ENCODE measurements around the gene BIRC5. TPM values are rescaled to one million over a fixed set of nuclear protein-coding genes. Genes with fewer than 3 reads are reported as not detected.

The BIRC5 gene
- total RNA-seq, 2 experiments from 2014 or later: 86.1 to 86.5 TPM

GRCh38 chr17:78186692-78187595, 27.1 kb upstream of the BIRC5 start, which contains the start of the genes AFMID and TK1:
TSS of gene AFMID (plus strand) at chr17:78187362. CDS start at chr17:78187371, 9 bp downstream.
TSS of gene TK1 (minus strand) at chr17:78187052. CDS start at chr17:78186994, 58 bp downstream.
- Mint-ChIP-seq H3K36me3 (ENCODE audit: low read depth) (peaks cover 32% of the 10 kb centered on the region), H3K9me3 (no peaks in the 10 kb centered on the region), H3K4me3 (peak within 1 kb of the TSS; percentile 78), H3K4me1 (peaks cover 51% of the 10 kb centered on the region), H3K27me3 (no peaks in the 10 kb centered on the region), H3K27ac (peak within 1 kb of the TSS; percentile 67)
- CTCF ChIA-PET: interaction anchor here (0.7 to 3.6 kb wide), 6 partner anchors 10 to 651 kb away, joined by 3 to 17 read pairs (median 3); no protein-coding TSS in a partner anchor
- DNase-seq: peak; percentile 96
- POLR2A ChIA-PET: interaction anchor here (0.8 to 6.0 kb wide), 12 partner anchors 12 to 229 kb away, joined by 3 to 69 read pairs (median 5); partner anchors contain the start of genes BIRC5, SYNGR2, TMC8 and TNRC6C

- Mint-ChIP-seq H3K27me3 (no peaks in the 10 kb centered on the region), H3K4me3 (no peak overlapping the region), H3K9me3 (no peaks in the 10 kb centered on the region), H3K27ac (no peak overlapping the region), H3K36me3 (ENCODE audit: low read depth) (peaks cover 19% of the 10 kb centered on the region), H3K4me1 (peaks cover 8% of the 10 kb centered on the region)
- POLR2A ChIA-PET: no interaction called here
- DNase-seq: no peak
- CTCF ChIA-PET: interaction anchor here (0.6 kb wide), 1 partner anchor 29 kb away, joined by 6 read pairs; no protein-coding TSS in a partner anchor
These were observed 17.3 kb upstream of the BIRC5 start for GRCh38 chr17:78196716-78197115.

GRCh38 chr17:78197147-78197832, 16.8 kb upstream of the BIRC5 start:
- no peak for DNase-seq
- Mint-ChIP-seq H3K27ac (no peak overlapping the region), H3K36me3 (ENCODE audit: low read depth) (peaks cover 16% of the 10 kb centered on the region), H3K9me3 (no peaks in the 10 kb centered on the region), H3K4me3 (no peak overlapping the region), H3K4me1 (peaks cover 8% of the 10 kb centered on the region), H3K27me3 (no peaks in the 10 kb centered on the region)
- POLR2A ChIA-PET: no interaction called here
- CTCF ChIA-PET: interaction anchor here (1.0 to 1.2 kb wide), 3 partner anchors 21 to 112 kb away, joined by 3 to 6 read pairs (median 3); no protein-coding TSS in a partner anchor

GRCh38 chr17:78200451-78200850, 13.6 kb upstream of the BIRC5 start:
- Mint-ChIP-seq H3K36me3 (ENCODE audit: low read depth) (peaks cover 13% of the 10 kb centered on the region), H3K9me3 (no peaks in the 10 kb centered on the region), H3K4me3 (no peak overlapping the region), H3K27ac (no peak overlapping the region), H3K4me1 (peaks cover 6% of the 10 kb centered on the region), H3K27me3 (no peaks in the 10 kb centered on the region)
- no peak for DNase-seq
- ChIA-PET POLR2A (interaction anchor here (1.4 kb wide), 1 partner anchor 116 kb away, joined by 3 read pairs; no protein-coding TSS in a partner anchor), CTCF (interaction anchor here (0.7 kb wide), 1 partner anchor 1144 kb away, joined by 3 read pairs; no protein-coding TSS in a partner anchor)

- no peak overlapping the region for H3K27ac Mint-ChIP-seq
- H3K4me1 Mint-ChIP-seq: peaks cover 6% of the 10 kb centered on the region
- no peaks in the 10 kb centered on the region for H3K27me3 Mint-ChIP-seq
- ChIA-PET POLR2A (no interaction called here), CTCF (interaction anchor here (0.7 kb wide), 1 partner anchor 180 kb away, joined by 3 read pairs; no protein-coding TSS in a partner anchor)
- no peak for DNase-seq
- H3K9me3 Mint-ChIP-seq: no peaks in the 10 kb centered on the region
- no peak overlapping the region for H3K4me3 Mint-ChIP-seq
- peaks cover 5% of the 10 kb centered on the region for H3K36me3 Mint-ChIP-seq (ENCODE audit: low read depth)
These were observed 11.4 kb upstream of the BIRC5 start for GRCh38 chr17:78202666-78203065.

GRCh38 chr17:78204387-78205123, 9.5 kb upstream of the BIRC5 start:
- Mint-ChIP-seq H3K36me3 (ENCODE audit: low read depth) (no peaks in the 10 kb centered on the region), H3K27ac (no peak overlapping the region), H3K9me3 (no peaks in the 10 kb centered on the region), H3K4me3 (no peak overlapping the region), H3K27me3 (no peaks in the 10 kb centered on the region), H3K4me1 (no peaks in the 10 kb centered on the region)
- ChIA-PET CTCF (no interaction called here), POLR2A (interaction anchor here (1.6 kb wide), 1 partner anchor 19 kb away, joined by 4 read pairs; no protein-coding TSS in a partner anchor)
- no peak for DNase-seq

- Mint-ChIP-seq H3K9me3 (no peaks in the 10 kb centered on the region), H3K27me3 (no peaks in the 10 kb centered on the region), H3K4me1 (no peaks in the 10 kb centered on the region), H3K4me3 (no peak overlapping the region), H3K36me3 (ENCODE audit: low read depth) (no peaks in the 10 kb centered on the region), H3K27ac (no peak overlapping the region)
- ChIA-PET POLR2A (interaction anchor here (1.6 kb wide), 1 partner anchor 18 kb away, joined by 4 read pairs; no protein-coding TSS in a partner anchor), CTCF (no interaction called here)
- no peak for DNase-seq
These were observed 8.8 kb upstream of the BIRC5 start for GRCh38 chr17:78205124-78205775.

- CTCF ChIA-PET: no interaction called here
- no peaks in the 10 kb centered on the region for H3K27me3 Mint-ChIP-seq
- H3K4me1 Mint-ChIP-seq: no peaks in the 10 kb centered on the region
- no peaks in the 10 kb centered on the region for H3K9me3 Mint-ChIP-seq
- DNase-seq: no peak
- H3K36me3 Mint-ChIP-seq (ENCODE audit: low read depth): no peaks in the 10 kb centered on the region
- H3K4me3 Mint-ChIP-seq: no peak overlapping the region
- H3K27ac Mint-ChIP-seq: no peak overlapping the region
- POLR2A ChIA-PET: interaction anchor here (1.6 kb wide), 1 partner anchor 17 kb away, joined by 4 read pairs; no protein-coding TSS in a partner anchor
These were observed 7.8 kb upstream of the BIRC5 start for GRCh38 chr17:78206298-78206697.

GRCh38 chr17:78208486-78208885, 5.6 kb upstream of the BIRC5 start:
- Mint-ChIP-seq H3K27me3 (no peaks in the 10 kb centered on the region), H3K9me3 (no peaks in the 10 kb centered on the region), H3K36me3 (ENCODE audit: low read depth) (no peaks in the 10 kb centered on the region), H3K27ac (no peak overlapping the region), H3K4me1 (no peaks in the 10 kb centered on the region), H3K4me3 (no peak overlapping the region)
- ChIA-PET CTCF (no interaction called here), POLR2A (no interaction called here)
- no peak for DNase-seq

GRCh38 chr17:78210111-78210510, 3.9 kb upstream of the BIRC5 start:
- ChIA-PET CTCF (no interaction called here), POLR2A (no interaction called here)
- Mint-ChIP-seq H3K27ac (no peak overlapping the region), H3K27me3 (no peaks in the 10 kb centered on the region), H3K36me3 (ENCODE audit: low read depth) (peaks cover 6% of the 10 kb centered on the region), H3K4me1 (peaks cover 9% of the 10 kb centered on the region), H3K9me3 (no peaks in the 10 kb centered on the region), H3K4me3 (no peak overlapping the region)
- no peak for DNase-seq

- DNase-seq: no peak
- ChIA-PET CTCF (no interaction called here), POLR2A (no interaction called here)
- Mint-ChIP-seq H3K9me3 (no peaks in the 10 kb centered on the region), H3K4me3 (no peak overlapping the region), H3K27me3 (no peaks in the 10 kb centered on the region), H3K36me3 (ENCODE audit: low read depth) (peaks cover 11% of the 10 kb centered on the region), H3K27ac (no peak overlapping the region), H3K4me1 (peaks cover 15% of the 10 kb centered on the region)
These were observed 3.0 kb upstream of the BIRC5 start for GRCh38 chr17:78211032-78211431.

- Mint-ChIP-seq H3K4me1 (peaks cover 26% of the 10 kb centered on the region), H3K4me3 (peak overlapping the region; percentile 97), H3K9me3 (no peaks in the 10 kb centered on the region), H3K27me3 (no peaks in the 10 kb centered on the region), H3K36me3 (ENCODE audit: low read depth) (peaks cover 31% of the 10 kb centered on the region), H3K27ac (peak overlapping the region; percentile 89)
- ChIA-PET POLR2A (interaction anchor here (0.7 to 2.0 kb wide), 7 partner anchors 10 to 93 kb away, joined by 3 to 9 read pairs (median 4); partner anchors contain the start of genes AFMID, TK1 and TMC6), CTCF (interaction anchor here (2.0 kb wide), 1 partner anchor 130 kb away, joined by 5 read pairs; no protein-coding TSS in a partner anchor)
- no peak for DNase-seq
These were observed 631 bp downstream of the BIRC5 start for GRCh38 chr17:78214706-78215061.

All from activated CD4-positive, alpha-beta memory T cell treated with anti-CD3 and anti-CD28 coated beads, Interleukin-2, amount 10 ng/mL, durations not matched to agents 7 days and 5 days (primary cell).